HCT116 (cell line): ENCODE results near the gene BBS4. TPM values are rescaled to one million over a fixed set of nuclear protein-coding genes. Genes with fewer than 3 reads are reported as not detected.
"Not testable (repeated sequence)": the region's sequence is repeated elsewhere in the genome, so short reads cannot be mapped to it uniquely, and the experiment has no call there.

Experiments used
- ATAC-seq: fragments of 200-7000 bp; cut with Tn5 transposase; 2 replicates; pipeline ENCODE4 v1.9.1; 2020; ENCODE audit warnings: mild to moderate bottlenecking, moderate library complexity
- BruUV-seq: library from RNA; stranded (reverse); fragments of 400-500 nt; replicated peaks from 2 replicates; lab custom pipeline; 2021; lab: Mats Ljungman, UMichigan
- CTCF ChIA-PET: fragments of 300-600 bp; sonication (Branson Sonifier 250); formaldehyde crosslinking; loops from one replicate; lab custom pipeline; 2021; ENCODE audit warnings: antibody characterized with exemption; lab: Charles Lee
- POLR2A ChIA-PET: fragments of 300-600, 350-600 bp; sonication (Branson Sonifier 250); formaldehyde crosslinking; loops from one replicate; lab custom pipeline; 2021; ENCODE audit warnings: antibody characterized with exemption; lab: Charles Lee
- RAD21 ChIA-PET, 2 experiments: fragments of 300-600 bp; sonication (Branson Sonifier 250); formaldehyde crosslinking; loops; one replicate each; lab custom pipeline; 2023; ENCODE audit warnings: low total read pairs in 2 of 2; ENCODE audit not compliant: uncharacterized antibody in 2 of 2, unreplicated experiment in 2 of 2, low non-redundant PET in 1 of 2; lab: Charles Lee
- DNase-seq: peaks from one replicate; pipeline ENCODE4 v3.0.0-alpha.2; 2010; ENCODE audit warnings: low read depth, low spot score
- H2AFZ ChIP-seq: fragments of 200-600 bp; shearing (Covaris generic), sonication (generic); 2 replicates; pipeline ENCODE4 v1.6.1; 2017; ENCODE audit warnings: low read depth, mixed run types, mixed read lengths, antibody characterized with exemption, low read length; ENCODE audit not compliant: poor library complexity, severe bottlenecking
- H3K27ac ChIP-seq: 2 replicates; pipeline ENCODE4 v1.5.1; 2012; ENCODE audit warnings: low read depth, low read length
- H3K27me3 ChIP-seq: fragments of 200-600 bp; sonication (generic); 2 replicates; pipeline ENCODE4 v1.6.1; 2016; ENCODE audit warnings: mixed run types, low read length, mixed read lengths; ENCODE audit not compliant: insufficient read depth
- H3K36me3 ChIP-seq, 2 experiments: fragments of 200-500 bp in 1 of 2; fragments of 200-600 bp in 1 of 2; sonication (Bioruptor generic) in 1 of 2; sonication (generic) in 1 of 2; 2 replicates each; pipeline versions ENCODE4 v1.5.1 to v1.6.1; 2014 to 2016; ENCODE audit warnings: low read length in 2 of 2, inconsistent platforms in 1 of 2, mixed read lengths in 1 of 2, mixed run types in 1 of 2; ENCODE audit not compliant: insufficient read depth in 2 of 2, control insufficient read depth in 1 of 2
- H3K4me1 ChIP-seq, 2 experiments: fragments of 200-600 bp in 1 of 2; sonication (generic) in 1 of 2; 2 replicates each; pipeline versions ENCODE4 v1.5.1 to v1.6.1; 2012 to 2017; ENCODE audit warnings: low read length in 2 of 2, inconsistent platforms in 1 of 2, mild to moderate bottlenecking in 1 of 2, mixed read lengths in 1 of 2, mixed run types in 1 of 2, moderate library complexity in 1 of 2; ENCODE audit not compliant: insufficient read depth in 2 of 2, control insufficient read depth in 1 of 2
- H3K4me2 ChIP-seq: fragments of 200-600 bp; sonication (generic); 2 replicates; pipeline ENCODE4 v1.6.1; 2017; ENCODE audit warnings: mixed run types, low read length, mixed read lengths
- H3K4me3 ChIP-seq, 2 experiments: fragments of 200-600 bp in 1 of 2; sonication (generic) in 1 of 2; replicated peaks in 1 of 2; 2 replicates each; pipeline ENCODE4 v1.5.1; 2011 to 2016; ENCODE audit warnings: low read length in 2 of 2, control low read depth in 1 of 2, low read depth in 1 of 2, mild to moderate bottlenecking in 1 of 2, mixed read lengths in 1 of 2, mixed run types in 1 of 2
- H3K79me2 ChIP-seq: fragments of 200-600 bp; sonication (generic); 2 replicates; pipeline ENCODE4 v1.6.1; 2017; ENCODE audit warnings: mild to moderate bottlenecking, mixed run types, low read length, moderate library complexity, mixed read lengths; ENCODE audit not compliant: insufficient read depth
- H3K9ac ChIP-seq: fragments of 200-600 bp; sonication (generic); 2 replicates; pipeline ENCODE4 v1.6.1; 2016; ENCODE audit warnings: low read length, mixed read lengths
- H3K9me2 ChIP-seq: fragments of 200-600 bp; sonication (generic), shearing (Covaris generic); 2 replicates; pipeline ENCODE4 v1.6.1; 2017; ENCODE audit warnings: mixed run types, mild to moderate bottlenecking, moderate library complexity; ENCODE audit not compliant: insufficient read depth
- H3K9me3 ChIP-seq, 2 experiments: fragments of 200-500 bp in 1 of 2; fragments of 200-600 bp in 1 of 2; sonication (Bioruptor generic) in 1 of 2; sonication (generic) in 1 of 2; 2 replicates each; pipeline ENCODE4 v1.6.1; 2014 to 2017; ENCODE audit warnings: low read length in 2 of 2, mixed read lengths in 2 of 2, inconsistent platforms in 1 of 2, low read depth in 1 of 2, mild to moderate bottlenecking in 1 of 2, mixed run types in 1 of 2, moderate library complexity in 1 of 2; ENCODE audit not compliant: control insufficient read depth in 1 of 2, insufficient read depth in 1 of 2
- H4K20me1 ChIP-seq: fragments of 200-600 bp; sonication (generic), shearing (Covaris generic); 2 replicates; pipeline ENCODE4 v1.6.1; 2017; ENCODE audit warnings: mixed run types, mild to moderate bottlenecking, moderate library complexity; ENCODE audit not compliant: insufficient read depth
- ATF3 ChIP-seq: IDR thresholded peaks from 2 replicates; pipeline ENCODE4 v1.6.1; 2012
- CBX3 ChIP-seq: IDR thresholded peaks from 2 replicates; pipeline ENCODE4 v1.6.1; 2012; ENCODE audit warnings: low read depth
- CTCF ChIP-seq, 3 experiments: fragments of 200-600 bp in 1 of 3; sonication (generic) in 1 of 3; IDR thresholded peaks in 2 of 3; conservative IDR thresholded peaks in 1 of 3; 2 replicates each; pipeline ENCODE4 v1.5.1; 2012 to 2017; ENCODE audit warnings: low read depth in 2 of 3, low read length in 2 of 3, antibody characterized with exemption in 1 of 3, borderline replicate concordance in 1 of 3, control low read depth in 1 of 3, mild to moderate bottlenecking in 1 of 3, mixed read lengths in 1 of 3, mixed run types in 1 of 3, moderate library complexity in 1 of 3; ENCODE audit not compliant: insufficient read depth in 1 of 3
- ELF1 ChIP-seq: IDR thresholded peaks from 2 replicates; pipeline ENCODE4 v1.6.1; 2012; ENCODE audit warnings: low read depth, borderline replicate concordance
- FOSL1 ChIP-seq: IDR thresholded peaks from 2 replicates; pipeline ENCODE4 v1.6.1; 2012; ENCODE audit warnings: low read depth
- POLR2AphosphoS5 ChIP-seq: IDR thresholded peaks from 2 replicates; pipeline ENCODE4 v1.6.1; 2011; ENCODE audit warnings: mild to moderate bottlenecking, low read depth, low read length, moderate library complexity
- RAD21 ChIP-seq: IDR thresholded peaks from 2 replicates; pipeline ENCODE4 v1.6.1; 2012; ENCODE audit warnings: low read depth, mild to moderate bottlenecking
- REST ChIP-seq: IDR thresholded peaks from 2 replicates; pipeline ENCODE4 v1.6.1; 2012; ENCODE audit warnings: low read depth
- SP1 ChIP-seq: IDR thresholded peaks from 2 replicates; pipeline ENCODE4 v1.6.1; 2012; ENCODE audit warnings: low read depth
- SRF ChIP-seq: IDR thresholded peaks from 2 replicates; pipeline ENCODE4 v1.6.1; 2012; ENCODE audit warnings: low read depth
- ZFX ChIP-seq: fragments of 450-650 bp; IDR thresholded peaks from 2 replicates; pipeline ENCODE4 v1.6.1; 2017
- intact Hi-C: fragments of 100-400 bp; cut with micrococcal nuclease; formaldehyde crosslinking; loops from 2 replicates; pipeline ENCODE4 v1.10.0; 2022
- total RNA-seq: library from RNA; stranded (reverse); gene quantifications from one replicate; pipeline ENCODE4 v1.2.1, GENCODE V29; 2021; ENCODE audit not compliant: unreplicated experiment

The BBS4 gene
- total RNA-seq, 1 experiment from 2014 or later: 10.0 TPM

- H3K9ac ChIP-seq, H3K4me1 ChIP-seq, intact Hi-C loops, H3K27me3 ChIP-seq, H3K9me3 ChIP-seq, H3K9me2 ChIP-seq, H3K79me2 ChIP-seq, H3K36me3 ChIP-seq, BruUV-seq, H4K20me1 ChIP-seq: not testable (repeated sequence)
- CTCF ChIA-PET: interaction anchor here (0.6 to 1.8 kb wide), 11 partner anchors 13 to 632 kb away, joined by 3 to 28 read pairs (median 3); partner anchors contain the start of genes BBS4 and HIGD2B
- peak; percentile 98 for ATAC-seq
- POLR2A ChIA-PET: interaction anchor here (1.3 kb wide), 1 partner anchor 10 kb away, joined by 3 read pairs; no protein-coding TSS in a partner anchor
- peak; percentile 76 for DNase-seq
- TF ChIP-seq RAD21: 0 out of 2 replicates have a peak, but pooled peaks have one; percentile 18
- TF ChIP-seq POLR2AphosphoS5: 0 out of 2 replicates have a peak, but pooled peaks have one; percentile 24
- TF ChIP-seq CTCF (IDR thresholded peaks at IDR 0.05 in 2 of 3, conservative IDR thresholded peaks at IDR 0.05 in 1 of 3; ENCODE audit: borderline replicate concordance in 1 of 3, insufficient read depth in 1 of 3, low read depth in 2 of 3, low read length in 2 of 3): peak; percentile 67 to 89 (median 84)
- peak overlapping the region; percentile 30 to 54 for H3K4me3 ChIP-seq
- peak overlapping the region; percentile 3; the same call in 1 of the 2 replicates for H3K27ac ChIP-seq
- peak overlapping the region; percentile 84 for H3K4me2 ChIP-seq
- RAD21 ChIA-PET: interaction anchor here (0.7 to 1.2 kb wide), 2 partner anchors 71 to 358 kb away, joined by 3 to 6 read pairs; no protein-coding TSS in a partner anchor
- H2AFZ ChIP-seq: peak overlapping the region; percentile 83
Observed at GRCh38 chr15:72670656-72671352, 15.2 kb upstream of the BBS4 start.

- Histone ChIP-seq H3K27me3 (no peaks in the 10 kb centered on the region), H3K4me2 (peak overlapping the region; percentile 84; the same call in 1 of the 2 replicates), H3K27ac (peak overlapping the region; percentile 3; the same call in 1 of the 2 replicates), H3K9me3 (no peaks in the 10 kb centered on the region), H3K4me3 (no peak overlapping the region), H3K9ac (no peak overlapping the region), H4K20me1 (no peaks in the 10 kb centered on the region), H3K4me1 (peaks cover 7 to 9% of the 10 kb centered on the region in 2 experiments; a peak in 3 of 4 replicates), H3K79me2 (no peaks in the 10 kb centered on the region), H3K9me2 (no peaks in the 10 kb centered on the region), H2AFZ (peak overlapping the region; percentile 10), H3K36me3 (no peaks in the 10 kb centered on the region)
- no TSS peak for BruUV-seq
- intact Hi-C loops: no loop called here
- DNase-seq (no peak), ATAC-seq (no peak)
- ChIA-PET RAD21 (interaction anchor here (0.7 to 1.2 kb wide), 2 partner anchors 72 to 359 kb away, joined by 3 to 6 read pairs; no protein-coding TSS in a partner anchor), POLR2A (interaction anchor here (1.3 kb wide), 1 partner anchor 9 kb away, joined by 3 read pairs; no protein-coding TSS in a partner anchor), CTCF (interaction anchor here (0.6 to 1.8 kb wide), 9 partner anchors 12 to 631 kb away, joined by 3 to 28 read pairs (median 4); partner anchors contain the start of genes BBS4 and HIGD2B)
- TF ChIP-seq ELF1 (no peak), CBX3 (no peak), SP1 (no peak), SRF (no peak), ZFX (no peak), REST (no peak), FOSL1 (no peak), ATF3 (no peak)
Observed at GRCh38 chr15:72671525-72671924, 14.5 kb upstream of the BBS4 start.
